Left forelimb (tissue), 1 donor: ENCODE results near the gene USP34.

Experiments used
- DNase-seq: peaks from one replicate; pipeline ENCODE4 v3.0.0-alpha.2; 2018; ENCODE audit warnings: low spot score

USP34 gene

GRCh38 chr2:61368687-61369665, 101.9 kb downstream of the USP34 start:
- no peak for DNase-seq

- no peak for DNase-seq
Observed at GRCh38 chr2:61367177-61367576, 103.7 kb downstream of the USP34 start.

GRCh38 chr2:61363580-61363979, 107.3 kb downstream of the USP34 start:
- DNase-seq, result no peak

GRCh38 chr2:61362873-61363272, 108.0 kb downstream of the USP34 start:
- no peak for DNase-seq

GRCh38 chr2:61361068-61361467, 109.8 kb downstream of the USP34 start:
- DNase-seq, result no peak

GRCh38 chr2:61359058-61359457, 111.8 kb downstream of the USP34 start:
- no peak for DNase-seq

GRCh38 chr2:61357681-61358080, 113.2 kb downstream of the USP34 start:
- DNase-seq, result no peak

- no peak for DNase-seq
Observed at GRCh38 chr2:61356958-61357350, 113.9 kb downstream of the USP34 start.

GRCh38 chr2:61356261-61356957, 114.5 kb downstream of the USP34 start:
- no peak for DNase-seq

- no peak for DNase-seq
Observed at GRCh38 chr2:61354543-61355197, 116.2 kb downstream of the USP34 start.

- DNase-seq, result no peak
Observed at GRCh38 chr2:61353909-61354308, 117.0 kb downstream of the USP34 start.

- no peak for DNase-seq
Observed at GRCh38 chr2:61350777-61351176, 120.1 kb downstream of the USP34 start.

- DNase-seq, result no peak
Observed at GRCh38 chr2:61343141-61343540, 127.7 kb downstream of the USP34 start.

GRCh38 chr2:61340242-61340641, 130.6 kb downstream of the USP34 start:
- no peak for DNase-seq

GRCh38 chr2:61338447-61338846, 132.4 kb downstream of the USP34 start:
- no peak for DNase-seq

GRCh38 chr2:61335187-61335586, 135.7 kb downstream of the USP34 start:
- no peak for DNase-seq

- no peak for DNase-seq
Observed at GRCh38 chr2:61334466-61334865, 136.4 kb downstream of the USP34 start.

GRCh38 chr2:61328707-61329251, 142.1 kb downstream of the USP34 start:
- no peak for DNase-seq

GRCh38 chr2:61327173-61327572, 143.7 kb downstream of the USP34 start:
- no peak for DNase-seq

- no peak for DNase-seq
Observed at GRCh38 chr2:61326423-61326822, 144.5 kb downstream of the USP34 start.

- no peak for DNase-seq
Observed at GRCh38 chr2:61320181-61320580, 150.7 kb downstream of the USP34 start.

GRCh38 chr2:61318553-61318952, 152.3 kb downstream of the USP34 start:
- DNase-seq, result no peak
